Pancreas (tissue), 10 donors: ENCODE measurements around the gene KIF2C. TPM values are rescaled to one million over a fixed set of nuclear protein-coding genes. Genes with fewer than 3 reads are reported as not detected.

ENCODE experiments used
- ATAC-seq, 4 donors: fragments of 200-7000 bp; cut with Tn5 transposase; one replicate each; pipeline versions ENCODE4 v1.8.0 to v1.9.1; 2020; ENCODE audit warnings: mild to moderate bottlenecking in 4 of 4, moderate library complexity in 4 of 4
- DNase-seq, 6 donors: peaks; one replicate each; pipeline ENCODE4 v3.0.0-alpha.2; 2020
- FAIRE-seq: peaks from 2 replicates; lab custom pipeline; 2012; peaks lifted over from hg19 to GRCh38; lab: Jason Lieb, UNC
- H3K27ac ChIP-seq, 4 donors: fragments of 200-600 bp; sonication (generic); 1 replicate in 3 of 4; 2 replicates in 1 of 4; pipeline versions ENCODE4 v1.5.0 to v1.8.0; 2020
- H3K27me3 ChIP-seq, 4 donors: fragments of 200-600 bp; one replicate each; pipeline ENCODE4 v1.8.0; 2021
- H3K36me3 ChIP-seq, 3 donors: fragments of 200-600 bp; sonication (generic) in 1 of 3; one replicate each; pipeline versions ENCODE4 v1.5.0 to v1.8.0; 2020 to 2021
- H3K4me1 ChIP-seq, 3 donors: fragments of 200-600 bp; one replicate each; pipeline ENCODE4 v1.8.0; 2021
- H3K4me3 ChIP-seq, 4 donors: fragments of 200-600 bp; sonication (generic) in 2 of 4; one replicate each; pipeline versions ENCODE4 v1.5.0 to v1.8.0; 2020 to 2021
- H3K9me3 ChIP-seq, 4 donors: fragments of 200-600 bp; one replicate each; pipeline ENCODE4 v1.8.0; 2021
- CTCF ChIP-seq, 4 donors: fragments of 200-600 bp; sonication (generic) in 3 of 4; IDR thresholded peaks; one replicate each; pipeline versions ENCODE4 v1.5.0 to v1.8.0; 2021; ENCODE audit warnings: antibody characterized with exemption in 4 of 4
- WGBS, 2 donors: extraction: QIAGEN DNeasy Blood & Tissue Kit; methylation state at CpG; one replicate each; pipeline ENCODE4 v1.1.7; 2013; 5-methylcytosine and 5-hydroxymethylcytosine counted together
- intact Hi-C, 3 donors: fragments of 100-400 bp; cut with DNase I; formaldehyde crosslinking; loops; one replicate each; pipeline versions ENCODE4 v1.11.1 to v1.14.2; 2022
- polyA plus RNA-seq, 2 donors: library from polyadenylated mRNA; stranded (reverse); fragments of 200-250 nt; gene quantifications; one replicate each; pipeline ENCODE4 v1.2.3, GENCODE V29; 2013
- total RNA-seq, 6 donors: library from RNA; stranded (reverse); fragmentation: NEBNext Ultra II Directional in 4 of 6; extraction: Animal tissue kit (Norgen Biotek cat#: 25700) in 4 of 6; gene quantifications; one replicate each; pipeline versions ENCODE4 v1.2.1 to v1.2.4, GENCODE V29; 2021 to 2023
- donor health status: healthy with polysubstance abuse.
- donor health status: DM: no; HTN: no; CAD: no; lungs with moderate emphysema.
- donor health status: DM: no; HTN: no; CAD: no.
- donor health status: control.
- donor health status: control.
- donor health status: Bipolar disorder and iron deficiency.
- donor health status: DM: yes; HTN: yes; CAD: no.
- donor health status: DM: no; HTN: no; CAD: no.
- donor health status: DM: no; HTN: no; CAD: no.
- donor health status: DM: yes; HTN: yes; CAD: no.

KIF2C gene
- total and polyA plus RNA-seq, 8 donors = 0.12 to 1.6 (median 0.40) TPM; not detected in 1

GRCh38 chr1:44775930-44776729 is 36.5 kb downstream of the KIF2C start:
- DNase-seq (peak in 4 of 6 donors; percentile 39 to 63 (median 54)), ATAC-seq (peak; percentile 12 to 27 (median 22)), FAIRE-seq (no peak)
- Histone ChIP-seq H3K9me3 (no peaks in the 10 kb centered on the region), H3K4me1 (peaks cover 0 to 21% (median 4%) of the 10 kb centered on the region in 3 donors), H3K36me3 (peaks cover 0 to 18% (median 9%) of the 10 kb centered on the region in 3 donors), H3K27ac (peak overlapping the region; percentile 84 to 94 (median 88)), H3K27me3 (no peaks in the 10 kb centered on the region), H3K4me3 (peak overlapping the region; percentile 42 to 86 (median 70))
- WGBS, 2 donors = 6 to 7% methylated on average over 36 of the region's 36 CpGs
- intact Hi-C loops = no loop called here
- no peak for TF ChIP-seq CTCF (IDR thresholded peaks at IDR 0.05)

- Histone ChIP-seq H3K4me1 (peaks cover 0 to 21% (median 4%) of the 10 kb centered on the region in 3 donors), H3K27ac (no peak overlapping the region), H3K9me3 (no peaks in the 10 kb centered on the region), H3K27me3 (no peaks in the 10 kb centered on the region), H3K36me3 (peaks cover 0 to 18% (median 9%) of the 10 kb centered on the region in 3 donors), H3K4me3 (peak overlapping the region; percentile 42 to 86 (median 70))
- WGBS, 2 donors = 38 to 52% methylated on average over 12 of the region's 12 CpGs
- DNase-seq = peak in 1 of 6 donors; percentile 58
- no peak for TF ChIP-seq CTCF (IDR thresholded peaks at IDR 0.05)
- no peak for ATAC-seq
- intact Hi-C loops = no loop called here
- FAIRE-seq = no peak
Observed at GRCh38 chr1:44776730-44777068, 37.1 kb downstream of the KIF2C start.

GRCh38 chr1:44777547-44777946 is 37.9 kb downstream of the KIF2C start:
- H3K36me3 ChIP-seq = peaks cover 0 to 18% (median 9%) of the 10 kb centered on the region in 3 donors
- intact Hi-C loops = no loop called here
- H3K27ac ChIP-seq = no peak overlapping the region
- FAIRE-seq (no peak), DNase-seq (peak in 2 of 6 donors; percentile 20 to 46), ATAC-seq (no peak)
- peaks cover 0 to 21% (median 4%) of the 10 kb centered on the region in 3 donors for H3K4me1 ChIP-seq
- no peaks in the 10 kb centered on the region for H3K27me3 ChIP-seq
- TF ChIP-seq CTCF (IDR thresholded peaks at IDR 0.05) = no peak
- peak overlapping the region in 1 of 4 donors; percentile 86 for H3K4me3 ChIP-seq
- H3K9me3 ChIP-seq = no peaks in the 10 kb centered on the region
- WGBS, 2 donors = 72 to 79% methylated on average over 14 of the region's 14 CpGs

- no peaks in the 10 kb centered on the region for H3K9me3 ChIP-seq
- no peaks in the 10 kb centered on the region for H3K27me3 ChIP-seq
- no peak for TF ChIP-seq CTCF (IDR thresholded peaks at IDR 0.05)
- H3K36me3 ChIP-seq = peaks cover 0 to 18% (median 9%) of the 10 kb centered on the region in 3 donors
- no peak for FAIRE-seq
- peaks cover 0 to 21% (median 4%) of the 10 kb centered on the region in 3 donors for H3K4me1 ChIP-seq
- peak in 2 of 6 donors; percentile 13 to 25 for DNase-seq
- intact Hi-C loops = no loop called here
- H3K27ac ChIP-seq = no peak overlapping the region
- H3K4me3 ChIP-seq = peak overlapping the region in 1 of 4 donors; percentile 86
- WGBS, 2 donors = 65 to 68% methylated on average over 13 of the region's 13 CpGs
- no peak for ATAC-seq
Observed at GRCh38 chr1:44777969-44778635, 38.5 kb downstream of the KIF2C start.
